HCT116 (cell line): ENCODE results near the gene EDEM1.

ENCODE experiments used
- EZH2 ChIP-seq: fragments of 200-600 bp; sonication (generic); IDR thresholded peaks from 2 replicates; pipeline ENCODE4 v1.6.1; 2017; ENCODE audit warnings: antibody characterized with exemption, mixed run types
- EZH2phosphoT487 ChIP-seq: fragments of 200-600 bp; IDR thresholded peaks from 2 replicates; pipeline ENCODE4 v1.6.1; 2018; ENCODE audit warnings: antibody characterized with exemption, borderline replicate concordance
- POLR2AphosphoS5 ChIP-seq: IDR thresholded peaks from 2 replicates; pipeline ENCODE4 v1.6.1; 2011; ENCODE audit warnings: mild to moderate bottlenecking, low read depth, low read length, moderate library complexity
- SRF ChIP-seq: IDR thresholded peaks from 2 replicates; pipeline ENCODE4 v1.6.1; 2012; ENCODE audit warnings: low read depth
- TF ChIP-seq, protein P1 (sequence below), 3 experiments: fragments of 200-600 bp in 1 of 3; sonication (generic) in 1 of 3; IDR thresholded peaks in 2 of 3; conservative IDR thresholded peaks in 1 of 3; 2 replicates each; pipeline ENCODE4 v1.5.1; 2012 to 2017; ENCODE audit warnings: low read depth in 2 of 3, low read length in 2 of 3, antibody characterized with exemption in 1 of 3, borderline replicate concordance in 1 of 3, control low read depth in 1 of 3, mild to moderate bottlenecking in 1 of 3, mixed read lengths in 1 of 3, mixed run types in 1 of 3, moderate library complexity in 1 of 3; ENCODE audit not compliant: insufficient read depth in 1 of 3

DNA sequence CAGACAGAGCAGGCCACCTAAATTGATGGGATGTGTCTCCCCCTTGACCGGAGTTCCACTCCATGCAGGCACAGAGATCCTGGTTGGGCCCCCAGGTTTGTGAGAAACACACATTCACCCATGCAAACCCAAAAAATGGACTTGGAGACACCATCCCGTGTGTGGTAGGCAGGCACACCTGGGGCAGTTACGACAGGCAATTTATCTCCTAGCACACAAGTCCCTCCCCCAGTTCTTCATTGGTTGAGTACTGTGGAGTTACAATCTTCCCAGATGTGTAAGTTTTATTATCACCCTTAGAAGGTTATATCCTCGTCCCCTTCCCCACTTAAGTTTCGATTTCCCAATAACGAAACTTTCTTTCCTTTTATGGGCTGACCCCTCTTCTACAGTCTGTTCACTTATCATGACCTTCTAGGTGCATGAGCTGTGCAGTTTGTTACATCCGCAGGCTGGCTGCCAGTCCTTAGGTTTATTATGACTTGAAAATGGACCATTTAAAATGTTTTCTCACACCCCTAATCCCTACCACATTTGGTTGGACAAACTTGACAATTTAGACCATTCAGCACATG is 38.1 kb upstream of the EDEM1 start:
- TF ChIP-seq, protein P1, sequence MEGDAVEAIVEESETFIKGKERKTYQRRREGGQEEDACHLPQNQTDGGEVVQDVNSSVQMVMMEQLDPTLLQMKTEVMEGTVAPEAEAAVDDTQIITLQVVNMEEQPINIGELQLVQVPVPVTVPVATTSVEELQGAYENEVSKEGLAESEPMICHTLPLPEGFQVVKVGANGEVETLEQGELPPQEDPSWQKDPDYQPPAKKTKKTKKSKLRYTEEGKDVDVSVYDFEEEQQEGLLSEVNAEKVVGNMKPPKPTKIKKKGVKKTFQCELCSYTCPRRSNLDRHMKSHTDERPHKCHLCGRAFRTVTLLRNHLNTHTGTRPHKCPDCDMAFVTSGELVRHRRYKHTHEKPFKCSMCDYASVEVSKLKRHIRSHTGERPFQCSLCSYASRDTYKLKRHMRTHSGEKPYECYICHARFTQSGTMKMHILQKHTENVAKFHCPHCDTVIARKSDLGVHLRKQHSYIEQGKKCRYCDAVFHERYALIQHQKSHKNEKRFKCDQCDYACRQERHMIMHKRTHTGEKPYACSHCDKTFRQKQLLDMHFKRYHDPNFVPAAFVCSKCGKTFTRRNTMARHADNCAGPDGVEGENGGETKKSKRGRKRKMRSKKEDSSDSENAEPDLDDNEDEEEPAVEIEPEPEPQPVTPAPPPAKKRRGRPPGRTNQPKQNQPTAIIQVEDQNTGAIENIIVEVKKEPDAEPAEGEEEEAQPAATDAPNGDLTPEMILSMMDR (IDR thresholded peaks at IDR 0.05 in 2 of 3, conservative IDR thresholded peaks at IDR 0.05 in 1 of 3; ENCODE audit: borderline replicate concordance in 1 of 3, insufficient read depth in 1 of 3, low read depth in 2 of 3, low read length in 2 of 3), result no peak
- TF ChIP-seq EZH2phosphoT487 (no peak), SRF (no peak), EZH2 (no peak), POLR2AphosphoS5 (no peak)
